GM19043 (cell line): ENCODE measurements around the gene DMGDH.

Source experiments
- ATAC-seq: cut with Tn5 transposase; IDR thresholded peaks from one replicate; pipeline ENCODE4 v1.9.1; 2021; ENCODE audit warnings: low read depth; ENCODE audit not compliant: unreplicated experiment

DMGDH gene

DNA sequence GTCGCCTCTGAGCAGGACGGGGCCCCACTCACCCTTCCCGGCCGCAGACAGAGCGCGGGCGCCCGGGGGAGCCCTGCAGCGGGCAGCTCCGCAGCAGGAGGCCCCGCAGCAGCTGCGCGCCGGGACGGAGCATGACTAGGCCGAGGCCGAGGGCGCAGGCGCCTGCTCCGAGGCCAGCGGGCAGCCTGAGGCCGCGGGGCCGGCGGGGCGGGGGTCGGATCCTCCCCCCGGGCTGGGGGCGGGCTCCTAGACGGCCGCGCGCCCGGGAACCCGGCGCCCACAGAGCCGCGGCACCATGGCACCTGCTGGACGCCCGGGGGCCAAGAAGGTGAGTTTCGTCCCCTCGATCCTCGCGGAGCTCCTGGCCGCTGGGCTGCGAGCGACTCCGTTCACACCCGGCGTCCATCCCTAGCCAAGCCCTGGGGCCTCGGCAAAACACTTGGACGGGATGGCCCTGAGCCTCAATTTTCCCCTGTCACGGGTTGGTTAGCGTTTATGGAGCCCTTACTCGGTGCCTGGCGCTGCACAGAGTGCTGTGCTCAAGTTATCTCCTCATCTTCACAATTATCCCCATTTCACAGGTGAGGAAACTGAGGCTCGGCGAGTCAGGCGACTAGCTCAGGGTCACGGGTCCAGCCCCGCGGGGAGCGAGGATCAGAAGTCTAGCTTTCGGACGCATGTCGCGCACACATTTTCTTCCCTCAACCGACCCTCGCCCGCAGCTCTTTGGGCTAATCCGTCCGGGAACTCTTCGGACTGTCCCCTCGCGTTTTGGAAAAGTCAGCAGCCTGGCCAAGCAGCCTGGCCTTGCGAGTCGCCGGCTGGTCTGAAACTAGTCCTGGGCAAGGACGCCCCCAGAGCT is at the start of gene DMGDH, which contains the start of gene BHMT2:
Gene DMGDH (minus strand): TSS at position 187 of the 862 bp plus-strand sequence. CDS start 54 bp downstream, at position 133.
Gene BHMT2 (plus strand): TSS at position 280 of the 862 bp plus-strand sequence. CDS start 16 bp downstream, at position 296.
- no peak for ATAC-seq

DNA sequence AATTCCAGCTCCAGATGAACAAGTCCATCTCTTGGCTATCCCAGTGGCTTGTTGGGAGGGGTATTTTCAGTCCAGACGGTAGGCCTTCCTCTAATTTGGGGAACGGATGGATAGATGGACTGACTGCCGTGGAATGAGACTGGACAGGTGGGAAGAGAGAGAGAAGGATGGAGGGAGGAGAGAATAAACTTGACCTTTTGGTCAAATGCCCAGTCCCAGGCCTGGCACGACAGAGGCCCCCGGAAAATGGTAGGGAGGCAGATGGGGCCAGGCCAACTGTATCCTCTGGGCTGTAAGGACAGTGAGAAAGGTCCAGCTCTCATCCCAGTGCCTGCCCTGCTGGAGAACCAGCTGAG is 43.2 kb upstream of the DMGDH start:
- ATAC-seq = no peak

DNA sequence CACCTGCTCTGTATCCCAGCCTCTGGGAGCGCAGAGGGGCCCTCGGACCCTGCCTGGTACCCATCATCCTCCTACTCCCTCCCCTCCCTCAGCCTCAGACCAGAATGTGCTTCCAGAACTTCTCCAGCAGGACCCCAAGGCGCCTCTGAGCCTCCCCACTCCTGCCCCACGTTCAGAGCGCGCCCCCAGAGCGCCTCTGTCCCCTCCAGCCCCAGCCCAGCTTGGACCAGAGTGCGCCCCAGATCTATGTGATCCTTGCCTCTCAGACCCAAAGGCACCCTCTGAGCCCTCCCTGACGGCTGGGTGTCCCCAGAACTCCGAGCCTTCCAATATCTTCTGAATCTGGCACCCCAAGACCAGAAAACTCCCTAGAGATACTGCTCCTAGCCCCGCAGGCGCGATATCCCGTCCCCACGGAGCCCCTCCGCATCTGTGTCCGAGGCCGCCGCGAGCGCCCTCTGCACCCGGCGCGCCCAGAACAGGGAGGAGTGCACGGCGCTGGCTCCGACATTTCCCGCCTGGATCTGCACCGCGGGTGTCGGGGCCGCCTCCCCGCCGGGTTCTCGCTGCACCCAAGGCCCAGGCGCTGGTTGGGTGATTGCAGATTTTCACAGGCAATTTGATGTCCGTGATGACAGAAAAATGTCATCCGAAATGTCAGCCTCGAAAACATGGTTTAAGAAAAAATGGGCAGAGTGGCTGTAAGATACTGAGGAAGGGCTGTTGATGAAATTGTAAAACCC is 42.7 kb upstream of the DMGDH start:
- ATAC-seq = no peak

DNA sequence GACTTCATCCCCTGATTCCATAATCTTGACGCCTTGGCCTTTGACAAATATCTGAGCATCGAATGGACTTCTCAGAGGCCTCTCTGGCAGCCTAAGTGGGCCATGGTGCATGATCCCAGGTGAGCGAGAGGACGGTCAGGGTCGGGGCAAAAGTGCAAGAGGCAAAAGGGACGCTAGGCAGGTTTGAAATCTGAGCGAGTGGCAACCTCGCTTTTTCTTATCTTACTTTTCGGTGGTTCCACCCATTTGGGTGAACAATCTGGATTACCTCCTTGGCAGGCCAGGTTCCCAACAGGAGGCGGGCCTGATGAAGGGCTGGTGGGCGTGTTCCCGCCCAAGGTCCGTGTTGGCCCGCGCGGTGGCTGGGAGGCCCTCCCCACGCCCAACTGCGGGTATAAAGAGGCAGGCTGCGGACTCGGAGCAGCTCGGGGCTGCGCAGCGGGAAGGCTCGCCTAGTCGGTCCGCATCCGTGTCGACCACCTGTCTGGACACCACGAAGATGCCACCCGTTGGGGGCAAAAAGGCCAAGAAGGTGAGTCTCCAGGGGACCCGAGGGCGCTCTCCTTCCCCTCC is 42.0 kb upstream of the DMGDH start, which contains the start of gene BHMT:
Gene BHMT (plus strand): TSS at position 423 of the 573 bp plus-strand sequence. CDS start 77 bp downstream, at position 500.
- no peak for ATAC-seq

DNA sequence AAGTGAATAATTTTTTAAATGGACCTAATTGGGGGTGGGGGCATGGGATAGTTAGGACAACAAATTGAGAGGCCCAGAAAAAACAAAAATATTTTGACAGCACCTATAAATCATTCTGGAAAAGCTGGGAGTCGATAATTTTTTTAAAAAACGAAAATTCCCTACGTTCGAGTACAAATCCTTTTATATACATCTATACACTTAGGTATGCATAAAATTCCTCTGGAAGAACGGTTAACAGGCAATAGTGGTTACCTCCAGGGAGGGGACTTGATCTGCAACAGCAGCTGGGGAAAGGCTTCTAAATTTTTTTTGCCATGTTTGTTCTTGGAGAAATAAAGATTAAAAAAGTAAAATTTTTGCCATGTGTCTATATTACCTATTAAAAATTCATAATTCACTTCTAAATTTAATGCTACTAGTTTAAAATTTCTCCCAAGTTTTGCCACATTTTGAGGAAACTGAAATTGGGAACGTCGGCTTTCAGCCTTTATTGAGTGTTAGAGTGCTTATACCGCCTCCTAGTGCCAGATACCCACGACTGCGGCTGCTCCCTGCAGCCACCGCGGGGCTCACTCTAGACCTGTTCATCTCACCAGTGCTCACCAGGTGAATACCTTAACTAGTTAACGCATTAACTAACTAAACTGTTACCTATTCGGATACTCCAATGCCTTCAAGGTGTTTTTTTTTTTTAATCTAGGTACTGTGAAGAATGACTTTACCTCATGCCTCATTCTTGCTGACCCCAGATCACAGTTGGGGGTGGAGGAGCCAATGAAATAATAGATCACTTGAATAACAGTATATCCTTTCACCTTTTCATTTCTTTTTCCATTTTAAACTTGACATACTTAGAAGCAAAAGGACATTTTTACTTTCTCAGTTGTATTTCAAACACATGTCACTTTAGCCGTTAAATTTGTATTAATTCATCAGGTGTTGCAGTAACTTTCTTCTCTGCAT is 40.3 kb upstream of the DMGDH start:
- ATAC-seq = no peak

DNA sequence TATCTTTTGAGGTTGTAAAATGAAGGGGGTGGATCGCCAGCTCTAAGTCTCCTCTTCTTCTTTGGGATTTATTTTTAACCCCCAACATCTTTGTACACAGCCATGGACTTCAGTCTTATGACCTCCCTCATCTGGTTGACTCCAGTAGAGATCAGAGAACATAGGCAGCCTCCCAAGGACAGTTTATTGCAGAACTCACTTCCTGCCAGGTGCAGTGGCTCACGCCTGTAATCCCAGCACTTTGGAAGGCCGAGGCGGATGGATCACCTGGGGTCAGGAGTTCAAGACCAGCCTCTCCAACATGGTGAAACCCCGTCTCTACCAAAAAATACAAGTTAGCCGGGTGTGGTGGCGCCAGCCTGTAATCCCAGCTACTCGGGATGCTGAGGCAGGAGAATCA is 39.3 kb upstream of the DMGDH start:
- no peak for ATAC-seq

DNA sequence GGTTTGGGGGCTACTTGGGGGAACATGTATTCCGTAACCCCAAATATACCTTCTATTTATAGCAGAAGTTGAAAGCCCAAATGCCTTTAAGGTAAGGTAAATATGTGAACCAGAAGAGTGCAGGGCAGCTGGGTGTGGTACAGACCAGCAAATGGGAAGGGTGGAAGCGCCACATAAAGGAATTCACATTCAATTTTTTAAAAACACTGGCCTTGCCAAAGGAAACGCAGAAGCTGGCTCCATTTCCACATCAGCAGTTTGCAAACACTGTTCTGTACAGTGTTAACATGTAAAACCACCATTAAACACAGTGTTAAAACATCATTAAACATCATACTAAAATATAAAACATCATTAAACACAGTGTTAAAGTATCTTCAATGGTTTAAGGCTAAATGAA is 38.6 kb upstream of the DMGDH start:
- no peak for ATAC-seq

DNA sequence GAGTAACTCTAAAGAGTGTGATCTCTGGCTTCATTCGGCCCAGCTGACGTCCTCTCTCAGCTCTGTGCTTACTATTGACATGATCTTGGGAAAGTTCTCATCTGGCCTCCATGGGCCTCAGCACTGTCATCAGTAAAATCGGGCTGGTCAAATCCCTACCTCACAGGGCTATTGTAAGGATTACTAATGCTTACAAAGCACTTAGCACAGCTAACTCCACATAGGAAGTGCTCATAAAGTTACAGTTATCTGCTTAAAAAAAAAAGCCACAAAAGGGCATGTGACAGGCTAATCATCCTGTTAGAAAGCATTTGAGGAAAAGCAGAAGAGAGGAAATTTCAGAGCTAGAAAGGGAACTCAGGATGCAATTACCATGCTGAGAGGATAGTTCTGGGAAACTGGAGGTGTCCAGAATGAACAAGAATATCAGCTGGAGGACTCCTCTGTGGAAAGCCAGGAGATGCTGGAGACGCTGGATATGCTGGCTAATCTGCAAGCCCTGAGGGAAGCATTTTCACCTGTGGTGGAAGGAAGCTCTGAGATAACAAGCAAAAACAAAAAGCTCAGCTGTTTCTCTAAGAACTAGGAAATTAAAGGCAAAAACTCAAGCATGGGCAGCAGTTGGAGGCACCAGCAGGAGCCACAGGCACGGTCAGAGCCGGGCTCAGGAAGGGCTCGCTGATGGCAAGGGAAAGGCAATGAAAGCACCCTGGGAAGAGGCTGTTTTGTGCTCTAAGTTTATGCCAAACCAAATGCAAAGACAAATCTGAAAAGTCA is 37.7 kb upstream of the DMGDH start:
- no peak for ATAC-seq

DNA sequence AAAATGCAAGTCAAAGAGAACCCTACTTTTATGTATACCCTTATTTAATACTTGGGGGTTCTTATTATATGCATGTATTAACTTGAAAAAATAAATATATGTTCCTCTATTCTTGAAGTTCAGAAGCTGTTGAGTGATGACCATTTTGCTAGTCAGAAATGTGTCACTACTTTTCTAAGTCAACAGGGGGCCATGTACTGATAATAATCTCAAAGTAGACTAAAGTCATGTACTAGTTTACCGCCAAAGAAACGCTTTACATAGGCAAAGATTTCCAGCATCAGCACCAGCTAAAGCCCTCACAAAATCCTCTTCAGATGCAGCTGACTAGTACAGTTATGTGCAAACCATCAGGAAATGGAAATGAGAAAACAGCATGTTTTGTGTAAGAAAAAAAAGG is 36.4 kb upstream of the DMGDH start:
- no peak for ATAC-seq

DNA sequence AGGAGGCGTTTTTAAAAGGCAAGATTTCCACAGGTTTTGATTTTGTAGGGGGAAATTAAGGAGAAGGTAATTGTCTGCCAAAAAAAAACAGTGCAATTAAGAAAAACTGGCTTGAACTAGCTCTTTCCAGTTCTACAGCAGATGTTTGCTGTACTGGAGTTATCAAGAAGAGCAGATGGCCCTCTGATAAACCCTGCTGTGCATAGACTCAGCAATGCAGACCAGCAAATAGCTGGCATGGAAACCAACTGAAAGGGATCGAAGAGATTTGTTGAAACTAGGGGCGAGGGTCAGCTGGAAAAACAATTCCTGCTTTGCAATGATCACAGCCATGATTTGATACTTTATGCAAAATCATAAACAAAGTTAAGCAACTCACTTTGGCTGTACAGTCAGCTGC is 24.3 kb upstream of the DMGDH start:
- ATAC-seq = no peak

DNA sequence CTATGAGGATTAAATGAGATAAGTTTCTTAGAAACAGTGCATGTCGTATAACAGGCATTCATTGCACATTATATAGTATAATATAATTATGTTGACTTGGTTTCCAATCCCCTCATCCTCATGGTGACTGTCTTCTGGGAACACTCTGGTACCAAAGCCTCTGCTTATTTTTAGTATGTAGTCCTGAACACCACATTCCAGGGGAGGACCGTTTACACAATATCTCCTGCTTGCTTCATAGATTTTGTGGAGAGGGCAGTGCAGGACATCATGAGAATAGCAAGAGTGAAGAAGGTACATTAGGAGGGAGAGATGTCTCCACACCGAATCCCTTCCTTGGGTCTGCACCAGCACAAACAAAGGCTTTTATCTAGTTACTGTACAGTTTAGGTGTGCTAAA is 21.6 kb upstream of the DMGDH start:
- no peak for ATAC-seq

DNA sequence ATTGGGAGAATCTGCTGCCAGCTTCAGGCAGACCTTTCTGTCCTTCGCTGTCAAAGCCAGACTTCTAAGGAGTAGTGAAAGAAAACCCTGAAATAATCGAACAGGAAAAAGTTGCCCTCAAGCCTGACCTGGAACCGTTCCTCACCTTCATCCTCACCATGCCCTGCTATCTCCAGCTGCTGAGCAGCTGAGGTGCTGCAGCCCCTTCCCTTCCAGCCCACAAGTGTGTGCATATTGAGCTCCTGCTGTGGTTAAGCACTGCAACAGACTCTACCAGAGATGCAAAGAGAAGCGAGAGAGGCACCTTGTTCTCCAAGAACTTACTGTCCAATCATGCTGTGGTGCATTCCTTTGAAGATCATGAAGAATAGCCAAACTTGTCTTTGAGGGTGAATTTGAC is 19.0 kb upstream of the DMGDH start:
- no peak for ATAC-seq

DNA sequence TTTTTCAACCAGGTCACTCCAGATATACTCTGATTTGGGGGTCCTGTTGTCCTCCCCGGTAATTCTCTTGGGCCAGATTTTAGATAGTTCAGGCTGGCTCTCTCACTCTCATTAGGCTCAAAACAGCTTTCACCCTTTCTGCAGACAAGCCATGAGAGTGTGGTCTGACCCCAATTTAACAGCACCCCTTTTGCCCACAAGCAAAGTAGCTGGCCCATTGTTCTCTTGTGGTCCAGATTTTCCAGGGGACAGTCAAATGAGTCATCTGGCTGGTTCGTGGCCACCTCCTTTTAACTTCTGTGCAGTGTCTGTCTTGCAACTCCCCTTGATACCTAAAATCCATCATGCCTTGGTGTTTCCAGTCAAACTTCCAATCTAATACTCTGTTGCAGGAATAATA is 16.6 kb upstream of the DMGDH start:
- ATAC-seq = no peak

DNA sequence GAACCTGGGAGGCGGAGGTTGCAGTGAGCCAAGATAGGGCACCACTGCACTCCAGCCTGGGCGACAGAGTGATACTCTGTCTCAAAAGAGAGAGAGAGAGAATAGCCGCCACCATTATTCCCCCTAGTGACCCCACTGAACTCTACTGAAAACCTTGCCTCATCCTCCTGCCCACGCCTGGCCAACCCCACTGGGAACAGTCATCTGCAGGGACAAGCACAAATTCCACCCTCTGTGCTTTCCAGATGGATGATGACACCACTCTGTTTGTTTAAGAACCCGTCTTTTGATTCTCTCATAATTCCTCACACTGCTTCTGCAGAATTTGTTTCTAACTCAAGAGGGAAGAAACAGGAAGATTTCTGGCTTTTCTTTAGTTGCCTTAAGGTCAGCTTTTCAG is 12.3 kb upstream of the DMGDH start:
- no peak for ATAC-seq

DNA sequence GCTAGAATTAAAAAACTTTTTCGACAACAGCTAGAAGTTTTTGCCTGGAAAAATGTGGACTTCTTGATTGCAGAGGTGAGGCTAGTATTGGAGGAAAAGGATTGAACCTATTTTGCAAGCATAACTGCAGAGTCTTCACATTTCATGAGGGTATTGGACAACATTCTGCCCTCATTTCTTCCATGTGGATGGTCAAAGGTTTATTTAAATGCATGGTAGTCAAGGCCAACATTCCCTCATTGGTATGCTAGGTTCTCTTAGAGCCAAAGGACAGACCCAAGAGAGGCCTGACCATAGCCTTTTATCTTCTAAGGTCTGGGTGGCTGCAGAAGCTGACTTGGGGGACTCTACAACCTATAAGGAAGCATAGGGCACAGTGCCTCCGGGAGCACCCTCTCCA is 11.3 kb upstream of the DMGDH start:
- ATAC-seq = no peak

DNA sequence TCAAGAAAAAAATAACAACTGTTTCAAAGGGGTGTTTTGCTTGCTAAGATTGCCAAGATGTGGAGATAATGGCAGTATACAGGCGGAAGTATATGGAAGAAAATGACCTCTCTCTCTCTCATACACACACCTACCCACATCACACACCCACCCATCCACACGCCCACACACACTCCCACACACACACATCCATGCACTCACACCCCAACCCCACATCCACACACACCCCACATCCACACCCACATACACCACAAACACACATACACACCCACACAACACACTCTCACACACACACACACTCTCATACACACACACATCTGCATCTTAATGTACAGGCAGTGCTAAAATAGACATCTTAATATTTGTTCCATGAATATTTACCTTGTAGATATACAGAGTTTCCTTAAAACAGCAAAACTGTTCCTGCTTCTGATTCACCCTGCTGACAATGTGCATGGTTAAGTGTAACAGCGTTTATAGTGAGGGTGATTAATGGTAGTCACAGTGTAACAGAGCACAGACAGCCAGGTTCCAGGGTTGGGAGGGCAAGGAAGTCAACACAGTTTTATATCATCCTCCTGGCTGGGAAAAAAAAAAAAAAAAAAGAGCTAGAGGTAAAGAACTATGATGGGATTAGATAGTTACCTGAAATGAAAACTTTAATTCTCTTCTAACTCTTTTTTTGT is 8.3 kb upstream of the DMGDH start:
- no peak for ATAC-seq

DNA sequence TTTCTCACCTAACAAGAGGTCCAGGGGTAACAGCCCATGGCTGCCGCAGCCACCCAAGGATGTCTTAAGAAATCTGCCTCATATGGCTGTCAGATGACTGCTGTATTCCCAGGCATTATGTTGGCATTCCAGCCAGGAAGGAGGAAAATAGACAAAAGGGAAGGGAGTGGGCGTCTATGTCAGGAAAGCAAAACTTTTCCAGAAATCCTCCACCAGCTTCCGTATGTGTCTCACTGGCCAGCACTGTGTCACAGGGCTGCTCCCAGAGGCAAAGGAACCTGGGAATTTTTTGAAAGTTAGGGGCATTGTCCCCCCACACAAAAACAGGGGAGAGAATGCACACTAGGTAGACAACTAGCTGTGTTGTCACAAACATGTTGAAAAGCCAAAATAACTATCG is 7.3 kb upstream of the DMGDH start:
- no peak for ATAC-seq

DNA sequence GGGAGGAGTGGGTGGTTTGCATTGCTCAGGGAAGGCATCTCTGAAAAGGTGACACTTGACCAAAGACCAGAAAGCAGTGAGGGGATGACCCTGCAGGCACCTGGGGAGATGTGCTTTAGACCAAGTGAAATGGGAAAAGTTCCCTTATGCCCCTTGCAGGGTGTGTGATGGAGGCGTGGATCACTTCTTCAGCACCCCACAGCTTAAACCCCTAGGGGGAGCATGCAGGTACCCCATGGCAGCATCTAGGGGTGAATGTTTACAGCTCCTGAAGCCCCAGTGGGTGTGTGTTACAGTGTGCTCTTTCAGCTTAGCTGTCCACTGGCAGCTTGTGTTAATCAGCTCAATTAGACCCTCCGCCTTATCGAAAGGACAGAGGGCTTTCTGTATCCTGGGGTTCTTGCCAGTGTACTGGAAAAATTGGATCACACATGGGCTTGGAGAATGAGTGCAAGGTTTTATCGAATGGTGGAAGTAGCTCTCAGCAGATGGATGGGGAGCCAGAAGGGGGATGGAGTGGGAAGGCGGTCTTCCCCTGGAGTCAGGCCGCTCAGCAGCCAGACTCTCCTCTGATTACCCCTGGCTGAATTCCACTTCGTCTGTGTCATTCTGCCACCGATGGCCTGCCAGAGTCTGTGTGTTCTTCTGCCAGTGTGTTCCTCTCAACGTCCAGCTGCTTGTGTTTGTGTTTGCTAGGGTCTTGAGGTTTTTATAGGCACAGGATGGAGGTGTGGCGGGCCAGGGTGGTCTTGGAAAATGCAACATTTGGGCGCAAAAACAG is 6.4 kb upstream of the DMGDH start:
- ATAC-seq = no peak
